ENCODE measurements around the gene RDH12.

GRCh38 chr14:67764496-67764895 is 62.8 kb downstream of the RDH12 start:
- TF ChIP-seq CTCF (IDR thresholded peaks at IDR 0.05) (no peak), POLR2A (IDR thresholded peaks at IDR 0.05) (no peak)
